RKO (cell line): ENCODE results near the gene DEFB131A.
A peak's percentile ranks its signal among the peaks of the same experiment; 100 is the strongest.
"Not testable (repeated sequence)": the region's sequence is repeated elsewhere in the genome, so short reads cannot be mapped to it uniquely, and the experiment has no call there.

Experiments
- DNase-seq: peaks from one replicate; pipeline ENCODE4 v3.0.0-alpha.2; 2016; ENCODE audit warnings: low spot score

DEFB131A gene

GRCh38 chr4:9494256-9495035, 50.2 kb downstream of the DEFB131A start:
- DNase-seq = not testable (repeated sequence)

- peak; percentile 47 for DNase-seq
These were observed 51.2 kb downstream of the DEFB131A start for GRCh38 chr4:9495443-9495842.

- DNase-seq = not testable (repeated sequence)
These were observed 53.6 kb downstream of the DEFB131A start for GRCh38 chr4:9497575-9498467.

DNA sequence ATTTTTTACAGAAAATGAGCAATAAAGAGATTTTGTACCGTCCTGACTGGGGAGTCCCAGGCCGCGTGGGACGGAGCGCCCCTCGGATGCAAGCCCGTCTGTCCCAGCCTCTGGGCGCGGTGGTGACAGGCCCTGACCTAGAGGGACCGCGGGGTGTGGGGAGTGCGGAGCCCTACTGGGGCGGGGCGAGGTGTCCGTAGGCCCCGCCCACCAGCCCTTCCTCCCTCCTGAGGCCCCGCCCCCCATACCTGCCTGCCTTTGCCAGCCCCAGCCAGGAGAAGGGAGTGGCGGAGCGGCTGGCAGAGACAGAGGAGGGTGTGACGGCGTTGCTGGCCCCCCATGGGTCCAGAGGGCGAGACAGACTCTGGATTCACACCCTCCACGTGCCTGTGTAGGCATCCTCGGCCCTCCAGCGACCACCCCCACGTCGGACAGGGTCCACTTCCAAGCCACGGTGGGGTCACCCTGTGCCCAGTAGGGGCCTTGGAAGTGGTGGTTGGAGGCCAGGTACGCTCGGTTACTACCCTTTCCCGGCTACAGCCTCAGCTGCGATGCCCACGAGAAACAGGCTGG, 54.3 kb downstream of the DEFB131A start:
- DNase-seq = not testable (repeated sequence)

- not testable (repeated sequence) for DNase-seq
These were observed 55.8 kb downstream of the DEFB131A start for GRCh38 chr4:9499974-9500487.
